Measurements from ENCODE around the gene CD52. TPM values are rescaled to one million over a fixed set of nuclear protein-coding genes. Genes with fewer than 3 reads are reported as not detected.

CD52 gene
- total RNA-seq, 1 donor from 2014 or later, result 243 TPM

GRCh38 chr1:26279456-26280332 is 38.1 kb upstream of the CD52 start, which contains the start of gene SH3BGRL3:
SH3BGRL3 (plus strand) TSS chr1:26280086; CDS start chr1:26280156, 70 bp downstream.
- intact Hi-C loops (cut with micrococcal nuclease), result loop anchor here (5.0 to 10.0 kb wide), 4 partner anchors 83 to 265 kb away; partner anchors contain the start of gene HMGN2
- peaks cover 76% of the 10 kb centered on the region for H3K4me1 Mint-ChIP-seq (ENCODE audit: low read depth)
- no peaks in the 10 kb centered on the region for H3K9me3 Mint-ChIP-seq
- H3K4me3 Mint-ChIP-seq (ENCODE audit: low read depth), result peak within 1 kb of the TSS; percentile 93
- H3K27ac Mint-ChIP-seq, result peak within 1 kb of the TSS; percentile 97
- H3K36me3 Mint-ChIP-seq (ENCODE audit: low read depth), result peaks cover 71% of the 10 kb centered on the region
- H3K27me3 Mint-ChIP-seq (ENCODE audit: low read depth), result no peaks in the 10 kb centered on the region
- peak; percentile 84 for DNase-seq (ENCODE audit: low spot score)

GRCh38 chr1:26280333-26281042 is 37.3 kb upstream of the CD52 start:
- Mint-ChIP-seq H3K27ac (peak overlapping the region; percentile 83), H3K27me3 (ENCODE audit: low read depth) (no peaks in the 10 kb centered on the region), H3K9me3 (no peaks in the 10 kb centered on the region), H3K4me1 (ENCODE audit: low read depth) (peaks cover 79% of the 10 kb centered on the region), H3K4me3 (ENCODE audit: low read depth) (peak overlapping the region; percentile 93), H3K36me3 (ENCODE audit: low read depth) (peaks cover 69% of the 10 kb centered on the region)
- intact Hi-C loops (cut with micrococcal nuclease), result loop anchor here (10.0 kb wide), 1 partner anchor 264 kb away; no protein-coding TSS in a partner anchor
- DNase-seq (ENCODE audit: low spot score), result no peak

GRCh38 chr1:26281091-26281958 is 36.4 kb upstream of the CD52 start:
- Mint-ChIP-seq H3K27ac (peak overlapping the region; percentile 70), H3K27me3 (ENCODE audit: low read depth) (no peaks in the 10 kb centered on the region), H3K9me3 (no peaks in the 10 kb centered on the region), H3K36me3 (ENCODE audit: low read depth) (peaks cover 65% of the 10 kb centered on the region), H3K4me1 (ENCODE audit: low read depth) (peaks cover 76% of the 10 kb centered on the region), H3K4me3 (ENCODE audit: low read depth) (peak overlapping the region; percentile 93)
- intact Hi-C loops (cut with micrococcal nuclease), result loop anchor here (10.0 kb wide), 1 partner anchor 263 kb away; no protein-coding TSS in a partner anchor
- DNase-seq (ENCODE audit: low spot score), result no peak

DNA sequence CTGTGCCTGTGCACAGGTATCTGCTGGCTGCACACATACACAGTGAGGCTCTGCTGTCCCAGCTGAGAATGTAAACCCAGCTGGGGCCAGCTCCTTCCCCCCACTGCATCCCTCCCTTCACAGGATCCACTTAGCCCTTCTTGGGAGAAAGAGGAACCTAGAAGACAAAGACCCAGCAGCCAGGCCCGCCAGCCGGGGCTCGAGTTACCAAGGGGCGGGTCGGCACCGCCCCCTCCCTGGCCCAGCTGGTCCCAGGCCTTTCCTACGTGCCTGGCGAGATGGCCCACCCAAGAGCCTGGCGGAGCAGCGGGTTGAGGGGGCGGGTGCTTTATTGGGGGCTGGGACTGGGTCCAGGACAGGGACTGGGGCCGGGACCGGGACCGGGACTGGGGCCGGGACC is 35.8 kb upstream of the CD52 start:
- H3K27ac Mint-ChIP-seq, result peak overlapping the region; percentile 70
- peak overlapping the region; percentile 93 for H3K4me3 Mint-ChIP-seq (ENCODE audit: low read depth)
- peaks cover 58% of the 10 kb centered on the region for H3K36me3 Mint-ChIP-seq (ENCODE audit: low read depth)
- no peaks in the 10 kb centered on the region for H3K9me3 Mint-ChIP-seq
- intact Hi-C loops (cut with micrococcal nuclease), result loop anchor here (10.0 kb wide), 1 partner anchor 263 kb away; no protein-coding TSS in a partner anchor
- DNase-seq (ENCODE audit: low spot score), result no peak
- H3K27me3 Mint-ChIP-seq (ENCODE audit: low read depth), result no peaks in the 10 kb centered on the region
- H3K4me1 Mint-ChIP-seq (ENCODE audit: low read depth), result peaks cover 76% of the 10 kb centered on the region

DNA sequence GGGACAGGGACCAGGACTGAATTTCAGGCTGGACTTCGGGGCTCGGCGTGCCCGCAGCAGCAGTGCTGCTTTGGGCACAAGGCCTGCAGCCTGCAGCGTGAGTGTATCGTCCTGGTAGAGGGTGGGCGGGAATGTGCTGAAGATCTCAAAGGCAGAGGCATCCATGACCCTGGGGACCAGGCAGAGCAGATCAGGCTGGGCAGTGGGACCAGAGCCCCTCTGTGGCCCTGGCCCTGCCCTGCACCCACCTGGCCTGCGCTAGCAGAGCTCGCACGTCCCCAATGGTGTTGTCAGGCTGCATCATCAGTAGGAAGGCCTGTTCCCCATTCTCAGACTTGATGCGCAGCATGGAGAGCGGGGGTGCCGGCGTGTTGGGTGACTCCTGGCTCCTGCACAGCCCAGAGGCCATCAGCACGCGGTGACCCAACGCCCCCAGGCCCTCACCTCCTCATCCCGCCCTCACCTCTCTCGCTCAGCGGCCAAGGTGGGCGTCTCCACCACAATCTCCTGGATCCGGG is 35.3 kb upstream of the CD52 start:
- peak overlapping the region; percentile 43 for H3K4me3 Mint-ChIP-seq (ENCODE audit: low read depth)
- no peaks in the 10 kb centered on the region for H3K9me3 Mint-ChIP-seq
- peaks cover 78% of the 10 kb centered on the region for H3K4me1 Mint-ChIP-seq (ENCODE audit: low read depth)
- H3K27ac Mint-ChIP-seq, result peak overlapping the region; percentile 100
- no peak for DNase-seq (ENCODE audit: low spot score)
- intact Hi-C loops (cut with micrococcal nuclease), result loop anchor here (10.0 kb wide), 1 partner anchor 262 kb away; no protein-coding TSS in a partner anchor
- no peaks in the 10 kb centered on the region for H3K27me3 Mint-ChIP-seq (ENCODE audit: low read depth)
- H3K36me3 Mint-ChIP-seq (ENCODE audit: low read depth), result peaks cover 56% of the 10 kb centered on the region

DNA sequence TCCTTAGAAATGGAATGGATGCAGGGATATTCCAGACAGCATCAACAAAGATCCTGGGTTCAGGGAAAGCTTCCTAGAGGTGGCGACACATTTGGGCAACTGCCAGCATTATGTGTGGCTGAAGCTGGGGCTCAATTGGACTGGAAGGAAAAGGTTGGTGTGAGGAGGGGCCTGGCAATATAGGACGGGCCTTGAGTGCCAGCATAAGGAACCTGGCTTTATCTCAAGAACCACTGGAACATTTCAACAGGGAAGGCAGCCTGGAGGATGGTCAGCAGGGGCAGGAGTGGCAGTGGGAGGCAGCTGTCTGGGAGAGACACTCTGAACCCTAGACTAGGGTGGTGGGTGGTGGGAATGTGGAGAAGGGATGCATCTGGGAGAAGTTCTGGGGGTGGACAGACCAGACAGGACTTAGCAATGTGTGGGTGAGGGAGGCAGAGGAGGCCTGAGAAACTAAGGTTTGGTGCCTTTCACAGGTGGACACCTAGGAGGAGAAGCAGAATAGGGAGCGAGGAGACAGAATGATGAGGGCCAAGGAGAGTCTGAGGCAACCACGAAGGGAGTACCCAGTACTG is 34.4 kb upstream of the CD52 start:
- Mint-ChIP-seq H3K4me1 (ENCODE audit: low read depth) (peaks cover 78% of the 10 kb centered on the region), H3K9me3 (no peaks in the 10 kb centered on the region), H3K36me3 (ENCODE audit: low read depth) (peaks cover 49% of the 10 kb centered on the region), H3K4me3 (ENCODE audit: low read depth) (peak overlapping the region; percentile 65), H3K27me3 (ENCODE audit: low read depth) (no peaks in the 10 kb centered on the region), H3K27ac (peak overlapping the region; percentile 100)
- intact Hi-C loops (cut with micrococcal nuclease), result loop anchor here (10.0 kb wide), 1 partner anchor 261 kb away; no protein-coding TSS in a partner anchor
- DNase-seq (ENCODE audit: low spot score), result no peak

DNA sequence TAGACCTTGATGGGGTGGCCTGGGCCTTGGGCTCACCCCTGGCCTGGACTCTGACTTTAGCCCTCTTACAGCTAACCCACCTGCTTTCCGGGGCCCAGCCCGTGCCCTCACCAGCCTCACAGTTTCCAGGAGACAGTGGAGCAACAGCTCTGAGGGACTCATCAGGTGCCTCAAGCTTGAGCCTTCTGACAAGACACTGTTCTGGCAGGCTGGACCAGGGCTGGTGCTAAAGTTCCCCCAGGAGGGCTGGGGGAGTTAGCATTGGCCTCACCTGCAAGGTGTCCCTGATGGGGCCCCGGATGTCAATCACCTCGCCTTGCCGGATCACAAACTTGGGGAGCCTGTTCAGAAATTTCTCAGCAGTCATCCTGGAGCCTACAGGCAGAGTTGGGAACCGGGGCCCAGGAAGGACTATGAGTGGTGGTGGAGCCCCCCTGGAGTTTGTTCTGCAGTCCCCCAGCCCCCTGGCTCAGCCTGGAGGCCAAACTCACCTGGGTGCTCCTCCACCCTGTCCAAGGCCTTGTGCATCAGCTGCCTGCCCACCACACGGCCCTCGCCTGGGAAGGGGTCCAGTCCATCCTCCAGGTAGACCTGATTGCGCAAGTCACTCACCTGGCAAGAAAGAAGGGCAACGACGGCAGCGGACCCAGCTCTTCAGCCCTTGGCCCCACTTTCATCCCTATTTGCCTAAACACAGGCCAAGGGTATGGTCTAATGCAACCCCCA is 33.7 kb upstream of the CD52 start:
- DNase-seq (ENCODE audit: low spot score), result no peak
- H3K4me1 Mint-ChIP-seq (ENCODE audit: low read depth), result peaks cover 79% of the 10 kb centered on the region
- H3K4me3 Mint-ChIP-seq (ENCODE audit: low read depth), result peak overlapping the region; percentile 77
- no peaks in the 10 kb centered on the region for H3K9me3 Mint-ChIP-seq
- peaks cover 44% of the 10 kb centered on the region for H3K36me3 Mint-ChIP-seq (ENCODE audit: low read depth)
- no peaks in the 10 kb centered on the region for H3K27me3 Mint-ChIP-seq (ENCODE audit: low read depth)
- intact Hi-C loops (cut with micrococcal nuclease), result loop anchor here (1.0 to 10.0 kb wide), 3 partner anchors 8 to 261 kb away; no protein-coding TSS in a partner anchor
- H3K27ac Mint-ChIP-seq, result peak overlapping the region; percentile 100

DNA sequence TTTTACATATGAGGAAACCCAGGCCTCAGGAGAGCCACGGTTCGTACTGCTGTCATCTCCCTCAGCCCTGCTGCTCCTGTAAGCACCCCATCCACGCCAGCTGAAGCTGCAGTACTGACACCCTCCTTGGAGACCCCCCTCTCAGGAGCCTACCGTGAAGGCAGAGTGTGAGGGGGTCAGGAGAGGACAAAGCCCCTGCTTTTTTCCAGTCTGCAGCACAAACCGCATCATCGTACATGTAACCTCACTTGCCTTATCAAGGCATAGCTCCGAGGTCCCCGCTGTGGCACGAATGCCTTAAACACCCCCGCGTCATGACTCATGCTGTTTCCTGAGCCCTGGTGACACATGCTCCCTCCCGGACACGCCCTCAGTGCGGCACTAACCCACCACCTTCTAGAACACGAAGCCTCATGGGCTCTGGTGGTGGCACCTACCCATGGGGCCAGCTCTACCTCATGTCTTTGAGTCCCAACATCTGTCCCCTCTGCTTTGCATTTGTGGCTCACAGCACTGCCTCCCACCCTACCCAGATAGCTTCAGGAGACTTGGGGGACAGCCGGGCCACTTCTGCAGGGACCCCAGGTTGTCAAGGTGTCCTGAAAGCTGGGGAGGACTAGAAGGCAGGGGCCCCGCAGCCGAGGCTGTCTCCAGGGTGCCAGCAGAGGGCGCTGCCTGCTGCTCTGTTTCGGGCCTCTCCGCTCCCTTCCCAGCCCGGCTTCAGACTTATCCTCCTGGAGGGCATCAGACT is 33.0 kb upstream of the CD52 start:
- H3K9me3 Mint-ChIP-seq, result no peaks in the 10 kb centered on the region
- H3K4me3 Mint-ChIP-seq (ENCODE audit: low read depth), result peak overlapping the region; percentile 77
- H3K36me3 Mint-ChIP-seq (ENCODE audit: low read depth), result peaks cover 44% of the 10 kb centered on the region
- intact Hi-C loops (cut with micrococcal nuclease), result loop anchor here (1.0 to 10.0 kb wide), 3 partner anchors 8 to 260 kb away; no protein-coding TSS in a partner anchor
- DNase-seq (ENCODE audit: low spot score), result peak; percentile 91
- peak overlapping the region; percentile 100 for H3K27ac Mint-ChIP-seq
- H3K27me3 Mint-ChIP-seq (ENCODE audit: low read depth), result no peaks in the 10 kb centered on the region
- H3K4me1 Mint-ChIP-seq (ENCODE audit: low read depth), result peaks cover 82% of the 10 kb centered on the region

- Mint-ChIP-seq H3K9me3 (no peaks in the 10 kb centered on the region), H3K27me3 (ENCODE audit: low read depth) (no peaks in the 10 kb centered on the region), H3K4me3 (ENCODE audit: low read depth) (no peak overlapping the region), H3K36me3 (ENCODE audit: low read depth) (peaks cover 41% of the 10 kb centered on the region), H3K4me1 (ENCODE audit: low read depth) (peaks cover 89% of the 10 kb centered on the region), H3K27ac (peak overlapping the region; percentile 100)
- DNase-seq (ENCODE audit: low spot score), result no peak
- intact Hi-C loops (cut with micrococcal nuclease), result loop anchor here (10.0 kb wide), 1 partner anchor 259 kb away; no protein-coding TSS in a partner anchor
Observed at GRCh38 chr1:26285366-26286063, 32.2 kb upstream of the CD52 start.

GRCh38 chr1:26286064-26286416 is 31.7 kb upstream of the CD52 start:
- no peak for DNase-seq (ENCODE audit: low spot score)
- Mint-ChIP-seq H3K27me3 (ENCODE audit: low read depth) (no peaks in the 10 kb centered on the region), H3K36me3 (ENCODE audit: low read depth) (peaks cover 36% of the 10 kb centered on the region), H3K27ac (peak overlapping the region; percentile 100), H3K4me3 (ENCODE audit: low read depth) (no peak overlapping the region), H3K9me3 (no peaks in the 10 kb centered on the region), H3K4me1 (ENCODE audit: low read depth) (peaks cover 89% of the 10 kb centered on the region)
- intact Hi-C loops (cut with micrococcal nuclease), result loop anchor here (10.0 kb wide), 1 partner anchor 259 kb away; no protein-coding TSS in a partner anchor
